ENCODE data around the gene FMN2.

The FMN2 gene

GRCh38 chr1:240122639-240123613, 31.2 kb downstream of the FMN2 start (continued):
- no peak for TF ChIP-seq TSHZ1 (tag by site-specific recombination; IDR thresholded peaks at IDR 0.05; ENCODE audit: borderline replicate concordance)
- TF ChIP-seq TRIM28 (IDR thresholded peaks at IDR 0.05; ENCODE audit: borderline replicate concordance, low read length), result peak; percentile 51; the same call in 1 of the 2 replicates
- TF ChIP-seq ZNF16 (tag by site-specific recombination; IDR thresholded peaks at IDR 0.05; ENCODE audit: low read depth), result no peak
- no peak for TF ChIP-seq ZNF362 (tag by site-specific recombination; IDR thresholded peaks at IDR 0.05)
- no peak for TF ChIP-seq ZBTB7A (tag by site-specific recombination; IDR thresholded peaks at IDR 0.05; ENCODE audit: low read depth)
- peak; percentile 97 for TF ChIP-seq ZIC2 (tag by site-specific recombination; IDR thresholded peaks at IDR 0.05)
- no peak for TF ChIP-seq GFI1B (tag by site-specific recombination; IDR thresholded peaks at IDR 0.05)
- TF ChIP-seq, protein P1, sequence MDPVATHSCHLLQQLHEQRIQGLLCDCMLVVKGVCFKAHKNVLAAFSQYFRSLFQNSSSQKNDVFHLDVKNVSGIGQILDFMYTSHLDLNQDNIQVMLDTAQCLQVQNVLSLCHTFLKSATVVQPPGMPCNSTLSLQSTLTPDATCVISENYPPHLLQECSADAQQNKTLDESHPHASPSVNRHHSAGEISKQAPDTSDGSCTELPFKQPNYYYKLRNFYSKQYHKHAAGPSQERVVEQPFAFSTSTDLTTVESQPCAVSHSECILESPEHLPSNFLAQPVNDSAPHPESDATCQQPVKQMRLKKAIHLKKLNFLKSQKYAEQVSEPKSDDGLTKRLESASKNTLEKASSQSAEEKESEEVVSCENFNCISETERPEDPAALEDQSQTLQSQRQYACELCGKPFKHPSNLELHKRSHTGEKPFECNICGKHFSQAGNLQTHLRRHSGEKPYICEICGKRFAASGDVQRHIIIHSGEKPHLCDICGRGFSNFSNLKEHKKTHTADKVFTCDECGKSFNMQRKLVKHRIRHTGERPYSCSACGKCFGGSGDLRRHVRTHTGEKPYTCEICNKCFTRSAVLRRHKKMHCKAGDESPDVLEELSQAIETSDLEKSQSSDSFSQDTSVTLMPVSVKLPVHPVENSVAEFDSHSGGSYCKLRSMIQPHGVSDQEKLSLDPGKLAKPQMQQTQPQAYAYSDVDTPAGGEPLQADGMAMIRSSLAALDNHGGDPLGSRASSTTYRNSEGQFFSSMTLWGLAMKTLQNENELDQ (tag by site-specific recombination; IDR thresholded peaks at IDR 0.05; ENCODE audit: low read depth), result no peak
- no peak for TF ChIP-seq ZNF404 (tag by site-specific recombination; IDR thresholded peaks at IDR 0.05)
- TF ChIP-seq ZNF610 (tag by site-specific recombination; IDR thresholded peaks at IDR 0.05; ENCODE audit: borderline replicate concordance), result 0 out of 2 replicates have a peak, but pooled peaks have one; percentile 27
- TF ChIP-seq ZEB2 (tag by site-specific recombination; IDR thresholded peaks at IDR 0.05), result no peak
- TF ChIP-seq ZBTB6 (tag by site-specific recombination; IDR thresholded peaks at IDR 0.05), result no peak
- TF ChIP-seq SCRT1 (tag by site-specific recombination; IDR thresholded peaks at IDR 0.05; ENCODE audit: borderline replicate concordance), result no peak
- TF ChIP-seq ZNF596 (tag by site-specific recombination; IDR thresholded peaks at IDR 0.05), result peak; percentile 80
- TF ChIP-seq GLIS2 (tag by site-specific recombination; IDR thresholded peaks at IDR 0.05), result no peak
- TF ChIP-seq, protein P2, sequence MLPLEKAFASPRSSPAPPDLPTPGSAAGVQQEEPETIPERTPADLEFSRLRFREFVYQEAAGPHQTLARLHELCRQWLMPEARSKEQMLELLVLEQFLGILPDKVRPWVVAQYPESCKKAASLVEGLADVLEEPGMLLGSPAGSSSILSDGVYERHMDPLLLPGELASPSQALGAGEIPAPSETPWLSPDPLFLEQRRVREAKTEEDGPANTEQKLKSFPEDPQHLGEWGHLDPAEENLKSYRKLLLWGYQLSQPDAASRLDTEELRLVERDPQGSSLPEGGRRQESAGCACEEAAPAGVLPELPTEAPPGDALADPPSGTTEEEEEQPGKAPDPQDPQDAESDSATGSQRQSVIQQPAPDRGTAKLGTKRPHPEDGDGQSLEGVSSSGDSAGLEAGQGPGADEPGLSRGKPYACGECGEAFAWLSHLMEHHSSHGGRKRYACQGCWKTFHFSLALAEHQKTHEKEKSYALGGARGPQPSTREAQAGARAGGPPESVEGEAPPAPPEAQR (tag by site-specific recombination; IDR thresholded peaks at IDR 0.05), result no peak
- TF ChIP-seq YY2 (tag by site-specific recombination; IDR thresholded peaks at IDR 0.05), result no peak
- TF ChIP-seq ZNF530 (tag by site-specific recombination; IDR thresholded peaks at IDR 0.05; ENCODE audit: low read depth), result no peak
- TF ChIP-seq ZNF660 (tag by site-specific recombination; IDR thresholded peaks at IDR 0.05), result no peak
- TF ChIP-seq ZNF600 (tag by site-specific recombination; IDR thresholded peaks at IDR 0.05), result peak; percentile 57
- TF ChIP-seq ZNF555 (tag by site-specific recombination; conservative IDR thresholded peaks at IDR 0.05), result no peak
- no peak for TF ChIP-seq ZNF23 (tag by site-specific recombination; IDR thresholded peaks at IDR 0.05; ENCODE audit: borderline replicate concordance)
- no peak for TF ChIP-seq ZNF175 (tag by site-specific recombination; IDR thresholded peaks at IDR 0.05)
- TF ChIP-seq ZBTB1 (tag by site-specific recombination; IDR thresholded peaks at IDR 0.05), result no peak
- TF ChIP-seq, protein P3, sequence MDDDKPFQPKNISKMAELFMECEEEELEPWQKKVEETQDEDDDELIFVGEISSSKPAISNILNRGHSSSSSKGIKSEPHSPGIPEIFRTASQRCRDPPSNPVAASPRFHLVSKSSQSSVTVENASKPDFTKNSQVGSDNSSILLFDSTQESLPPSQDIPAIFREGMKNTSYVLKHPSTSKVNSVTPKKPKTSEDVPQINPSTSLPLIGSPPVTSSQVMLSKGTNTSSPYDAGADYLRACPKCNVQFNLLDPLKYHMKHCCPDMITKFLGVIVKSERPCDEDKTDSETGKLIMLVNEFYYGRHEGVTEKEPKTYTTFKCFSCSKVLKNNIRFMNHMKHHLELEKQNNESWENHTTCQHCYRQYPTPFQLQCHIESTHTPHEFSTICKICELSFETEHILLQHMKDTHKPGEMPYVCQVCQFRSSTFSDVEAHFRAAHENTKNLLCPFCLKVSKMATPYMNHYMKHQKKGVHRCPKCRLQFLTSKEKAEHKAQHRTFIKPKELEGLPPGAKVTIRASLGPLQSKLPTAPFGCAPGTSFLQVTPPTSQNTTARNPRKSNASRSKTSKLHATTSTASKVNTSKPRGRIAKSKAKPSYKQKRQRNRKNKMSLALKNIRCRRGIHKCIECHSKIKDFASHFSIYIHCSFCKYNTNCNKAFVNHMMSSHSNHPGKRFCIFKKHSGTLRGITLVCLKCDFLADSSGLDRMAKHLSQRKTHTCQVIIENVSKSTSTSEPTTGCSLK (tag by site-specific recombination; IDR thresholded peaks at IDR 0.05), result no peak
- TF ChIP-seq ZNF658 (tag by site-specific recombination; IDR thresholded peaks at IDR 0.05), result no peak
- TF ChIP-seq ZNF514 (tag by site-specific recombination; IDR thresholded peaks at IDR 0.05), result no peak
- no peak for TF ChIP-seq ZNF114 (tag by site-specific recombination; IDR thresholded peaks at IDR 0.05)
